ENCODE results near the gene IL2RA. TPM values are rescaled to one million over a fixed set of nuclear protein-coding genes. Genes with fewer than 3 reads are reported as not detected.

IL2RA gene
- total and polyA plus RNA-seq, 9 of the 15 experiments (the other 6 are each of a cell fraction or from before 2014, with no cell fraction given) = 0.95 TPM; not detected in 8

DNA sequence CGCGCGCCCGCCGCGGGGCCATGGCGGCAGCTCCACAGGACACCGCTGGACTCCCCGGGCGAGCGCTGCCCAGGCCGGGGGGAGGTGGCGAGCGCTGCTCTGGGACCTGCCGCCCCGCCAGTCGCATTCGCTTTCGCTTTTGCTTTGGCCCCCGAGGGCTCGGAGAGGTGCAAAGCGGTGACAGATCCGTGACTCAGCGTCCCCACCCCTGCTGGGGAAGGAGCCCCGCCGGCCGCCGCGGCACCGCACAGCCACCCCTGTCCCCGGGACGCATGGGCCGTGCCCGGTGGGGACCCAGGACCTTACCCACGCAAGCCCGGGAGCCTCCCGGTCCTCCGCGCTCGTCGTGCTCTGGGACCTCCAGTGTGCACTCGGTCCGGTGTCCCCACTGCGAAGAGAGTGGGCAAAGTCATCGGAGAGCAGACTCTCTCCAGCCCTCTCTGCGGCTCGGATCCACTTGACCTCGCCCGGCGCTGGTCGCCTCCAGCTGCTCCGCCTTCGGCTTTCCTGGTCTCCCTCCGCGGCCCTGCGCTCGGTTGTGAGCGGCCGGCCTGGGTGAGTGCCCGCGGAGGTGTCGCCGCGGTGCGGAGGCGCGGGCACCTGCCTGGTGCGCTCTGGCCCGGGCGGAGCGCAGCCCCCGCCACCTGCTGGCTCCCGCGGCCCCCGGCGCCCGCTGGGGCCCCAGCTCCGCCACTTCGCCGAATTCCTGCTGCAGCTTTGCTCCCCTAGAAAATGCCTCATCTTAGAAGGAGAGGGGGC lies 84.5 kb downstream of the IL2RA start, which contains the start of gene IL15RA (continued):
- TF ChIP-seq MYNN (IDR thresholded peaks at IDR 0.05) (peak; percentile 48; the same call in 1 of the 2 replicates), MYNN (CRISPR knock-in tag; IDR thresholded peaks at IDR 0.05) (no peak), SUPT5H (IDR thresholded peaks at IDR 0.05) (peak; percentile 64), SMAD4 (CRISPR knock-in tag; conservative IDR thresholded peaks at IDR 0.05) (peak; percentile 35; the same call in 1 of the 2 replicates), SMARCA5 (IDR thresholded peaks at IDR 0.05) (no peak), POU5F1 (IDR thresholded peaks at IDR 0.05; ENCODE audit: borderline replicate concordance, low read depth, low read length, partially characterized antibody) (no peak), RNF2 (IDR thresholded peaks at IDR 0.05) (peak; percentile 30; the same call in 1 of the 2 replicates), CEBPG (CRISPR knock-in tag; IDR thresholded peaks at IDR 0.05) (no peak), CEBPG (tag; conservative IDR thresholded peaks at IDR 0.05 in 1 of 2, IDR thresholded peaks at IDR 0.05 in 1 of 2) (no peak), ZNF75A (CRISPR knock-in tag; IDR thresholded peaks at IDR 0.05) (no peak), ZNF586 (CRISPR knock-in tag; conservative IDR thresholded peaks at IDR 0.05) (no peak), EHMT2 (IDR thresholded peaks at IDR 0.05) (no peak), NCOA2 (IDR thresholded peaks at IDR 0.05; ENCODE audit: partially characterized antibody in 2 of 2) (no peak), MED1 (CRISPR knock-in tag; IDR thresholded peaks at IDR 0.05; ENCODE audit: borderline replicate concordance) (0 out of 2 replicates have a peak, but pooled peaks have one; percentile 10), ZNF583 (CRISPR knock-in tag; IDR thresholded peaks at IDR 0.05) (no peak), CHD1 (IDR thresholded peaks at IDR 0.05; ENCODE audit: low read length) (no peak), ELF4 (CRISPR knock-in tag; IDR thresholded peaks at IDR 0.05) (no peak), CBX8 (IDR thresholded peaks at IDR 0.05; ENCODE audit: borderline replicate concordance, extremely low read depth, low read depth, low read length, poor library complexity, severe bottlenecking) (no peak), ZNF644 (tag; IDR thresholded peaks at IDR 0.05; ENCODE audit: low read depth) (no peak), ZNF175 (CRISPR knock-in tag; IDR thresholded peaks at IDR 0.05; ENCODE audit: low read depth) (no peak)
- TF ChIP-seq, protein P1, sequence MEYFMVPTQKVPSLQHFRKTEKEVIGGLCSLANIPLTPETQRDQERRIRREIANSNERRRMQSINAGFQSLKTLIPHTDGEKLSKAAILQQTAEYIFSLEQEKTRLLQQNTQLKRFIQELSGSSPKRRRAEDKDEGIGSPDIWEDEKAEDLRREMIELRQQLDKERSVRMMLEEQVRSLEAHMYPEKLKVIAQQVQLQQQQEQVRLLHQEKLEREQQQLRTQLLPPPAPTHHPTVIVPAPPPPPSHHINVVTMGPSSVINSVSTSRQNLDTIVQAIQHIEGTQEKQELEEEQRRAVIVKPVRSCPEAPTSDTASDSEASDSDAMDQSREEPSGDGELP (CRISPR knock-in tag; IDR thresholded peaks at IDR 0.05; ENCODE audit: borderline replicate concordance) = peak; percentile 82
- TF ChIP-seq, protein P2, sequence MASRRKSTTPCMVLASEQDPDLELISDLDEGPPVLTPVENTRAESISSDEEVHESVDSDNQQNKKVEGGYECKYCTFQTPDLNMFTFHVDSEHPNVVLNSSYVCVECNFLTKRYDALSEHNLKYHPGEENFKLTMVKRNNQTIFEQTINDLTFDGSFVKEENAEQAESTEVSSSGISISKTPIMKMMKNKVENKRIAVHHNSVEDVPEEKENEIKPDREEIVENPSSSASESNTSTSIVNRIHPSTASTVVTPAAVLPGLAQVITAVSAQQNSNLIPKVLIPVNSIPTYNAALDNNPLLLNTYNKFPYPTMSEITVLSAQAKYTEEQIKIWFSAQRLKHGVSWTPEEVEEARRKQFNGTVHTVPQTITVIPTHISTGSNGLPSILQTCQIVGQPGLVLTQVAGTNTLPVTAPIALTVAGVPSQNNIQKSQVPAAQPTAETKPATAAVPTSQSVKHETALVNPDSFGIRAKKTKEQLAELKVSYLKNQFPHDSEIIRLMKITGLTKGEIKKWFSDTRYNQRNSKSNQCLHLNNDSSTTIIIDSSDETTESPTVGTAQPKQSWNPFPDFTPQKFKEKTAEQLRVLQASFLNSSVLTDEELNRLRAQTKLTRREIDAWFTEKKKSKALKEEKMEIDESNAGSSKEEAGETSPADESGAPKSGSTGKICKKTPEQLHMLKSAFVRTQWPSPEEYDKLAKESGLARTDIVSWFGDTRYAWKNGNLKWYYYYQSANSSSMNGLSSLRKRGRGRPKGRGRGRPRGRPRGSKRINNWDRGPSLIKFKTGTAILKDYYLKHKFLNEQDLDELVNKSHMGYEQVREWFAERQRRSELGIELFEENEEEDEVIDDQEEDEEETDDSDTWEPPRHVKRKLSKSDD (conservative IDR thresholded peaks at IDR 0.05; ENCODE audit: low read length) = no peak
- TF ChIP-seq, protein P3, sequence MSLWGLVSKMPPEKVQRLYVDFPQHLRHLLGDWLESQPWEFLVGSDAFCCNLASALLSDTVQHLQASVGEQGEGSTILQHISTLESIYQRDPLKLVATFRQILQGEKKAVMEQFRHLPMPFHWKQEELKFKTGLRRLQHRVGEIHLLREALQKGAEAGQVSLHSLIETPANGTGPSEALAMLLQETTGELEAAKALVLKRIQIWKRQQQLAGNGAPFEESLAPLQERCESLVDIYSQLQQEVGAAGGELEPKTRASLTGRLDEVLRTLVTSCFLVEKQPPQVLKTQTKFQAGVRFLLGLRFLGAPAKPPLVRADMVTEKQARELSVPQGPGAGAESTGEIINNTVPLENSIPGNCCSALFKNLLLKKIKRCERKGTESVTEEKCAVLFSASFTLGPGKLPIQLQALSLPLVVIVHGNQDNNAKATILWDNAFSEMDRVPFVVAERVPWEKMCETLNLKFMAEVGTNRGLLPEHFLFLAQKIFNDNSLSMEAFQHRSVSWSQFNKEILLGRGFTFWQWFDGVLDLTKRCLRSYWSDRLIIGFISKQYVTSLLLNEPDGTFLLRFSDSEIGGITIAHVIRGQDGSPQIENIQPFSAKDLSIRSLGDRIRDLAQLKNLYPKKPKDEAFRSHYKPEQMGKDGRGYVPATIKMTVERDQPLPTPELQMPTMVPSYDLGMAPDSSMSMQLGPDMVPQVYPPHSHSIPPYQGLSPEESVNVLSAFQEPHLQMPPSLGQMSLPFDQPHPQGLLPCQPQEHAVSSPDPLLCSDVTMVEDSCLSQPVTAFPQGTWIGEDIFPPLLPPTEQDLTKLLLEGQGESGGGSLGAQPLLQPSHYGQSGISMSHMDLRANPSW (CRISPR knock-in tag; IDR thresholded peaks at IDR 0.05) = no peak
